Caki2 (cell line): ENCODE data around the gene PKNOX1. TPM values are rescaled to one million over a fixed set of nuclear protein-coding genes. Genes with fewer than 3 reads are reported as not detected.
"Not testable (repeated sequence)": the region's sequence is repeated elsewhere in the genome, so short reads cannot be mapped to it uniquely, and the experiment has no call there.

ENCODE experiments used
- DNase-seq: peaks from one replicate; pipeline ENCODE4 v3.0.0-alpha.2; 2015; ENCODE audit warnings: low read depth
- in situ Hi-C: cut with HindIII; loops from 2 replicates; pipeline ENCODE4 v1.10.0; 2016; ENCODE audit warnings: low sequenced_read_pairs, low pct_unique_long_range_greater_than_20kb, mixed read lengths
- total RNA-seq: library from RNA; depleted of rRNA; stranded (reverse); fragments of >200 nt; shearing (Covaris generic); gene quantifications from 2 replicates; pipeline ENCODE4 v1.2.3, GENCODE V29; 2014; ENCODE audit warnings: low replicate concordance; rRNA removed

PKNOX1 gene
- 25.2 and 41.5 TPM in 2 replicates for total RNA-seq

- in situ Hi-C loops = no loop called here
Observed at GRCh38 chr21:42973991-42974831, at the start of gene PKNOX1. TSS of gene PKNOX1 (plus strand) at chr21:42974562. CDS start at chr21:43004382, 29,820 bp downstream.

GRCh38 chr21:42925114-42925926 lies 49.0 kb upstream of the PKNOX1 start, which contains the start of gene ERVH48-1:
TSS of gene ERVH48-1 (minus strand) at chr21:42925630. CDS start at chr21:42919006, 6,624 bp downstream.
- DNase-seq = no peak
- in situ Hi-C loops = no loop called here

More at GRCh38 chr21:42973991-42974831, at the start of gene PKNOX1:
- DNase-seq = peak; percentile 99

DNA sequence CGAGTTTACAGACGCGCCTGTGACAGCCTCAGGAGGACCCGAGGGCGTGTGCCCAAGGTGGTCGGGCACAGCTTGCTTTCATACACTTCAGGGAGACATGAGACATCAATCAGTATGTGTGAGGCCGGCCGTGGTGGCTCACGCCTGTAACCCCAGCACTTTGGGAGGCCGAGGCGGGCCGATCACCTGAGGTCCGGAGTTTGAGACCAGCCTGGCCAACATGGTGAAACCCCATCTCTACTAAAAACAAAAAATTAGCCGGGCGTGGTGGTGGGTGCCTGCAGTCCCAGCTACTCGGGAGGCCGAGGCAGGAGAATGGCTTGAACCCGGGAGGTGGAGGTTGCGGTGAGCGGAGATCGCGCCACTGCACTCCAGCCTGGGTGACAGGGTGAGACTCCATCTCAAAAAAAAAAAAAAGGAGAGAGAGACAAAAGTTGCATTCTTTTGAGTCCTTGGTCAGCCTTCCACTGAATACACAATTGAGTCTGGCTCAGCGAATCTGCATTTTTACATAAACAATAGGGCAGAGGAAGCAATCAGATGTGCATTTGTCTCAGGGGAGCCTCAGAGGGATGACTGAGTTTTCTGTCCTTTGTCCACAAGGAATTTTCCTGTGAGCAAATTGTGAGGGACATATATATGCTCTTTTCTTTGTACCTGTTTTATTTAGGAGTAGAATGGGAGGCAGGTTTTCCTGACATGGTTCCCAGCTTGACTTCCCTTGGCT lies 46.7 kb upstream of the PKNOX1 start:
- in situ Hi-C loops, DNase-seq: not testable (repeated sequence)

DNA sequence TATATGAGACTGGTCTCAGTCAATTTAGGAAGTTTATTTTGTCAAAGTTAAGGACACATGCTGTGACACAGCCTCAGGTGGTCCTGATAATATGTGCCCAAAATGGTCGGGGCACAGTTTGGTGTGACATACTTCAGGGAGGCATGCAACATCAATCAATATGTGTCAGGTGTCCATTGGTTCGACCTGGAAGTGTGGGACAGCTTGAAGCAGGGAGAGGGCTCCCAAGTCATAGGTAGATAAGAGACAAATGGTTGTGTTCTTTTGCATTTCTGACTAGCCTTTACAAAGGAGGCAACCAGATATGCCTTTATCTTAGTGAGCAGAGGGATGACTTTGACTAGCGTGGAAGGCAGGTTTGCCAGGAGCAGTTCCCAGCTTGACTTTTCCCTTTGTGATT lies 44.4 kb upstream of the PKNOX1 start:
- no peak for DNase-seq
- in situ Hi-C loops = no loop called here

DNA sequence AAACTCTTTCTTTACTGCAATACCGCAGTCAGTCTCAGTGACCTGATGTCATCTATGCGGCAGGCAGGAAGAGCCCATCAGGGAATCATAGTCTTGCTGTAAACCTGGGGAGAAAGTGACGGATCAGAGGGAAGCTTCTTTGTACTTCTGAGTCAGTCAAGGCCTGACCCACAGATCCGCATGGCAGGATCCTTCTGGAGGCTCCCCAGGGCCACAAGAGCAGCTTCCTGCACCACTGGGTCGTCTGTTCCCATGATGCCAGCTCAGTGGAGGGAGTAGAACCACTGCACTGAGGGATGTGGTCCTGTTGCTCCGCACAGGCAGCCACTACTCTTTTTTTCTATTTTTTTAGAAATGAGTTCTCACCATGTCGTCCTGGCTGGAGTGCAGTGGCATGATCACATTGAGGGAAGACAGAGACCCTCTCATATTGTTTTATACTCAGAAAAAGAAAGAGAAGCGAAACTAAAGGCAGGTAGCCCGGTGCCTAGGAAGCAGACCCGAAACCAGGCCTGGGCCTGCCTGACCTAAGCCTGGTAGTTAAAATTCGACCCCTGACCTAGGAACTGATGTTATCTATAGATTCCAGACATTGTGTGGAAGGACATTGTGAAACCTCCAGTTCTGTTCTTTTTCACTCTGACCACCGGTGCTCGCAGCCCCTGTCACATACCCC lies 42.7 kb upstream of the PKNOX1 start:
- in situ Hi-C loops = no loop called here

GRCh38 chr21:42932378-42933136 lies 41.8 kb upstream of the PKNOX1 start:
- in situ Hi-C loops, DNase-seq: not testable (repeated sequence)

More for the DNA sequence above, 42.7 kb upstream of the PKNOX1 start:
- no peak for DNase-seq

- in situ Hi-C loops = not testable (repeated sequence)
Observed at GRCh38 chr21:42933137-42933970, 41.0 kb upstream of the PKNOX1 start.

GRCh38 chr21:42933973-42934372 lies 40.4 kb upstream of the PKNOX1 start:
- in situ Hi-C loops, DNase-seq: not testable (repeated sequence)

More at GRCh38 chr21:42933137-42933970, 41.0 kb upstream of the PKNOX1 start:
- not testable (repeated sequence) for DNase-seq

GRCh38 chr21:42936360-42936759 lies 38.0 kb upstream of the PKNOX1 start:
- DNase-seq, in situ Hi-C loops: not testable (repeated sequence)

DNA sequence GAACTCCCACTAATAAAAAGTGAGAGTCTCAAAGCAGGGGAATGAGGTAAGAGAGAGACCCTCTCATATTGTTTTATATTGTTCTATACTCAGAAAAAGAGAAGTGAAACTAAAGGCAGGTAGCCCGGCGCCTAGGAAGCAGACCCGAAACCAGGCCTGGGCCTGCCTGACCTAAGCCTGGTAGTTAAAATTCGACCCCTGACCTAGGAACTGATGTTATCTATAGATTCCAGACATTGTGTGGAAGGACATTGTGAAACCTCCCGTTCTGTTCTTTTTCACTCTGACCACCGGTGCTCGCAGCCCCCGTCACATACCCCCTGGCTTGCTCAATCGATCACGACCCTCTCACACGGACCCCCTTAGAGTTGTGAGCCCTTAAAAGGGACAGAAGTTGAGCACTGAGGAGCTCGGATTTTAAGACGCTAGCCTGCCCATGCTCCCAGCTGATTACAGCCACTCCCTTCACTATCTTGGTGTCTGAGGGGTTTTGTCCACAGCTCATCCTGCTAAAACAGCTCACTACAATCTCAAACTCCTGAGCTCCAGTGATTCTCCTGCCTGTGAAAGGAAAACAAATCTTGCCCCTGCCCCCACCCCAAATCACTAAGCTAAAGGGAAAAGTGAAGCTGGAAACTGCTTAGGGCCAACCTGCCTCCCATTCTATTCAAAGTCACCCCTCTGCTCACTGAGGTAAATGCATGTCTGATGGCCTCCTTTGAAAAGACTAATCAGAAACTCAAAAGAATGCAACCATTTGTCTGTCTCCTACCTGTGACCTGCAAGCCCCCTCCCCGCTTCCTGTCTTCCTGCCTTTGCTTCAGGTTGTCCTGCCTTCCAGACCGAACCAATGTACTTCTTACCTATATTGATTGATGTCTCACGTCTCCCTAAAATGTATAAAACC lies 37.1 kb upstream of the PKNOX1 start:
- in situ Hi-C loops, DNase-seq: not testable (repeated sequence)

DNA sequence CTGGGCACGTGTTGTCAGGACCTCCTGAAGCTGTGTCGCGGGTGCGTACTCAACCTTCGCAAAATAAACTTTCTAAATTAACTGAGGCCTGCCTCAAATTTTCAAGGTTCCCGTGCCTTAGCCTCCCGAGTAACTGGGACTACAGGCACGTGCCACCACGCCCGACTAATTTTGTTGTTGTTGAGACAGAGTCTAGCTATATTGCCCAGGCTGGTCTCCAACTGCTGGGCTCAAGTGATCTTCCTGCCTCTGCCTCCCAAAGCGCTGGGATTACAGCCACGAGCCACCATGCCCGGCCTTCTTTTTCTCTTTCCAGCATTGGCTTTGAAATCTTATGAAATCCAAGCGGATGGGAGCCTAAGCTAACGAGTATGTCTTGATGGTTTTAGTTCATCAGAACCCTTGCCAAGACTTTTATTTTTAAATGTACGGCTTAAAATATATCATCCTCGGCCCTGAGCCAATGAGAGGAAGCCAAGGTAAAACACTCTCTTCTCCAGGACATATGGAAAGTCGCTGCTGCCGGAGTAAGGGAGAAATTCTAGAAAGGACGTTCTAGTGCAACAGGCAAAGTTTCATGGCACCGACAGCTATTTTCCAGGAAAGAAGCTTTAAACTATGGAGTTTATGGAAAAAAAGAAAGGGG lies 36.3 kb upstream of the PKNOX1 start:
- no peak for DNase-seq
- in situ Hi-C loops = no loop called here

- DNase-seq, in situ Hi-C loops: not testable (repeated sequence)
Observed at GRCh38 chr21:42938606-42938995, 35.8 kb upstream of the PKNOX1 start.

- peak; percentile 55 for DNase-seq
- in situ Hi-C loops = no loop called here
Observed at GRCh38 chr21:42939582-42940413, 34.6 kb upstream of the PKNOX1 start.

DNA sequence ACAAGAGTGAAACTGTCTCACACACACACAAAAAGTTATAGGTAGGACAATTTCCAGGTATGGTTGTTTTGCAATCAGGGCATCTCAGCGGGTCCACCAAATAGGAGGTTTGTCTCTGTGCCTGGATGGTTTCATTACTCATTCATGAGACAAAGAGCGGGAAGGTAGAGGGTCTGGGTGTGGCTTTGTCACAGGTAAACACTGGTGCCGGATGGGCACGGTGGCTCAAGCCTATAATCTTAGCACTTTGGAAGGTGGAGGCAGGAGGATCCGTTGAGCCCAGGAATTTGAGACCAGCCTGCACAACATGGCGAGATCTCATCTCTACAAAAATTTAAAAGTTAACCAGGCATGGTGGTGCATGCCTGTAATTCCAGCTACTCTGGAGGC lies 32.7 kb upstream of the PKNOX1 start:
- in situ Hi-C loops = no loop called here
- no peak for DNase-seq
